Measurements from ENCODE around the gene PPARA.

PPARA gene

DNA sequence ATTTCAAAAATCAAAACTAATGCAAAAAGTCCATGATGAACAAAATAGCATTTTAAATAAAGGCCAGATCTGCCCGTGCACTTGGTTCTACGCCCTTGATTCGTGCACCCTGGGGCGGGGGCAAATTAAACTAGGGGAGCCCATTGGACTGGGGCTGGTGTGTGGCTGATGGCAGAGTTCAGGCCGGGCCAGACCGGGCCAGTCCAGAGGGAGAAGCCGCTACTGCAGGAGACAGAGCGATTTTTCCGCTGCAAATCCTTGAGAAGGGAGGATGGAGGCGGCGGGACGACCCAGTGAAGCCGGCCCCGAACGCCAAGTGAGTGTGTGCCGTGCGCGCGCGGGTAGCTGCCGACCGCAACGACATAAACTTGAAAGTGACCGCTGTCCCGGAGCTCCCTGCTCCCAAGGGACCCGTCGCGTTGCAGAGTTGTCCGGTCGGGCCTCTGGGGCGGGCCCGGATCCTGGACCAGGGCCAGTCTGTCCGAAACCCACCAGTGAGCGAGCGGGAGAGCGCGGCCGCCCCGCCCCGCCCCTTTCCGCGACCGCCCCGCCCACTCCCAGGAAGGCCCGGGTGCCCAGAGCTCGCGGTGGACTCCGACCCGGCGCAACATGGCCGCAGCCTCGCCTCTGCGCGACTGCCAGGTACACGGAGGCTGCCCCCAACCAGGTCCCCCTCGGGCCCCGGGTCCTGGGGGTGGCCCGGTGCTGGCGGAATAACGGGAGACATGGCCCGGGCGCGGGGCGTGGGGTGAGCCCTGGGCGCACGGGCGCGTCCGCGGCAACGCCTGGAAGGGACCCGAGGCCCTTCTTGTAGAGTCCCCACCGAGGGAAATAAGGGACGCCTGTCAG lies 117.3 kb downstream of the PPARA start, which contains the start of gene TTC38:
Gene TTC38, plus strand, starts transcription at position 578 of the 849 bp plus-strand sequence. Its CDS starts 32 bp downstream, at position 610.
- DNase-seq (ENCODE audit: low spot score): peak; percentile 78
- CTCF ChIA-PET: interaction anchor here (1.0 kb wide), 1 partner anchor 145 kb away, joined by 3 read pairs; no protein-coding TSS in a partner anchor
- POLR2A ChIA-PET (ENCODE audit: low non-redundant PET): interaction anchor here (1.0 kb wide), 2 partner anchors 17 to 28 kb away, joined by 4 to 5 read pairs; partner anchors contain the start of gene CDPF1
- H3K27ac ChIP-seq: peak within 1 kb of the TSS; percentile 76
- TF ChIP-seq, protein P1, sequence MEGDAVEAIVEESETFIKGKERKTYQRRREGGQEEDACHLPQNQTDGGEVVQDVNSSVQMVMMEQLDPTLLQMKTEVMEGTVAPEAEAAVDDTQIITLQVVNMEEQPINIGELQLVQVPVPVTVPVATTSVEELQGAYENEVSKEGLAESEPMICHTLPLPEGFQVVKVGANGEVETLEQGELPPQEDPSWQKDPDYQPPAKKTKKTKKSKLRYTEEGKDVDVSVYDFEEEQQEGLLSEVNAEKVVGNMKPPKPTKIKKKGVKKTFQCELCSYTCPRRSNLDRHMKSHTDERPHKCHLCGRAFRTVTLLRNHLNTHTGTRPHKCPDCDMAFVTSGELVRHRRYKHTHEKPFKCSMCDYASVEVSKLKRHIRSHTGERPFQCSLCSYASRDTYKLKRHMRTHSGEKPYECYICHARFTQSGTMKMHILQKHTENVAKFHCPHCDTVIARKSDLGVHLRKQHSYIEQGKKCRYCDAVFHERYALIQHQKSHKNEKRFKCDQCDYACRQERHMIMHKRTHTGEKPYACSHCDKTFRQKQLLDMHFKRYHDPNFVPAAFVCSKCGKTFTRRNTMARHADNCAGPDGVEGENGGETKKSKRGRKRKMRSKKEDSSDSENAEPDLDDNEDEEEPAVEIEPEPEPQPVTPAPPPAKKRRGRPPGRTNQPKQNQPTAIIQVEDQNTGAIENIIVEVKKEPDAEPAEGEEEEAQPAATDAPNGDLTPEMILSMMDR (conservative IDR thresholded peaks at IDR 0.05; ENCODE audit: low read depth): no peak

DNA sequence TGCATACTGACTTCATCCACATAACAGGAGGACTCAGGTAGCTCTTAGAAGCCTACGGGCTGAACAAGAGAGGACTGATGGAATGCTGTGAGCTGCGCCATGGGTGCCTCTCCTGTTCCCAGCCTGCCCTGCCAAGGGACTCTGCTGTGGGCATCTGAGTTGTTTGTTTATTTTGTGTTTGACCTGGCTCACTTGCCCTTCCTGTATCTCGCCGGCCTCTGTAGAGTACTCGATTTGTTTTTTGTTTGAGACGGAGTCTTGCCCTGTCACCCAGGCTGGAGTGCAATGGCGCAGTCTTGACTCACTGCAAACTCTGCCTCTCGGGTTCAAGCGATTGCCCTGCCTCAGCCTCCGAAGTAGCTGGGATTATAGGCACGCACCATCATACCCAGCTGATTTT lies 119.2 kb downstream of the PPARA start:
- H3K27ac ChIP-seq: peak overlapping the region; percentile 76
- TF ChIP-seq, protein P1 (conservative IDR thresholded peaks at IDR 0.05; ENCODE audit: low read depth): no peak
- ChIA-PET CTCF (interaction anchor here (0.5 kb wide), 1 partner anchor 145 kb away, joined by 3 read pairs; no protein-coding TSS in a partner anchor), POLR2A (ENCODE audit: low non-redundant PET) (interaction anchor here (0.6 kb wide), 1 partner anchor 32 kb away, joined by 3 read pairs; no protein-coding TSS in a partner anchor)
- DNase-seq (ENCODE audit: low spot score): no peak

DNA sequence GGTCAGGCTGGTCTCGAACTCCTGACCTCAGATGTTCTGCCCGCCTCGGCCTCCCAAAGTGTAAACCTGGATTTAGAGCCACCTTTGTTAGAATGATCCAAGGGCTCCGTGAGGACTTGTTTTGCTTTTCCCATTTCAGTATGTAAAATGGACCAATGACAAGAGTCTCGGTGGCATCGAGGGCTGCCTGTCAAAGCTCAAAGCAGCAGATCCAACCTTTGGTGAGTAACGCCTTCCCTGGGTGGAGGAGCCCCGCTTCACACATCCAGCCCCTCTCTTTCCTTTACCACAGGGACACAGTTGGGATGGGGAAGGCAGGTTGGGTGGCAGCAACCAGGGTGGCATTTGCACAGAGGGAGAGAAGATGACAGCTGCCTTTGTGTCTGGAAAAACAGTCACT lies 121.9 kb downstream of the PPARA start:
- no peak for DNase-seq (ENCODE audit: low spot score)
- TF ChIP-seq, protein P1 (conservative IDR thresholded peaks at IDR 0.05; ENCODE audit: low read depth): no peak
- ChIA-PET CTCF (no interaction called here), POLR2A (ENCODE audit: low non-redundant PET) (no interaction called here)
- H3K27ac ChIP-seq: no peak overlapping the region

DNA sequence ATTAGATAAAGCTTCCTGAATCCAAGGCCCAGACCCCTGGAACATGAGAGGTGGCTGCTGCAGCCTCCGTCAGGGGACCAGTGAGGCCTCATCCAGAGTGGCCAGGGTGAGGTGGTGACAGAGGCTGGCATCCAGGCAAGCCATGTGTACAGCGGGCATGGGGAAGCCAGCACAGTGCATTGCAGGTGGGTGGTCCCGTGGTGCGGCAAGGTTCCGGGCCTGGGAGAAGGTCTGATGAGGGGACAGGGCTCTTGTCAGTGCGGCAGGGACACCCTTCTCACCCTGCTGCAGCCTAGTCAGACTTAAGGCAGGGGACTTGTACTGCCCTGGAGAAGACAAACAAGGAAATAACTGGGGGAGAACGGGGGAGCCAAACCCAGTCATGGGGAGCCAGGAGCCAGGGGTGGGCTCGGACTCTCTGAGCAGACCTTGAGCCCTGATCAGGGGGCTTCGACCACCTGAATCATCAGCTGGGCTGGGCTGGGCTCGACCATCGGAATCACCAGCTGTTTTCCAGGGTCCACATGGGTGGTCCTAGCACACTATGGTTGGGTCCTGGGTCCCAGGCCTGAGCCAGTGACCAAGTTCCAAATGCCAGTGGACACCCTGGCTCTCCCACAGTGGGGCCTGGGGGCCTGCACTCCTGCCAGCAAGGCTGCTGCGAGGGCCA lies 122.6 kb downstream of the PPARA start:
- POLR2A ChIA-PET (ENCODE audit: low non-redundant PET): no interaction called here

DNA sequence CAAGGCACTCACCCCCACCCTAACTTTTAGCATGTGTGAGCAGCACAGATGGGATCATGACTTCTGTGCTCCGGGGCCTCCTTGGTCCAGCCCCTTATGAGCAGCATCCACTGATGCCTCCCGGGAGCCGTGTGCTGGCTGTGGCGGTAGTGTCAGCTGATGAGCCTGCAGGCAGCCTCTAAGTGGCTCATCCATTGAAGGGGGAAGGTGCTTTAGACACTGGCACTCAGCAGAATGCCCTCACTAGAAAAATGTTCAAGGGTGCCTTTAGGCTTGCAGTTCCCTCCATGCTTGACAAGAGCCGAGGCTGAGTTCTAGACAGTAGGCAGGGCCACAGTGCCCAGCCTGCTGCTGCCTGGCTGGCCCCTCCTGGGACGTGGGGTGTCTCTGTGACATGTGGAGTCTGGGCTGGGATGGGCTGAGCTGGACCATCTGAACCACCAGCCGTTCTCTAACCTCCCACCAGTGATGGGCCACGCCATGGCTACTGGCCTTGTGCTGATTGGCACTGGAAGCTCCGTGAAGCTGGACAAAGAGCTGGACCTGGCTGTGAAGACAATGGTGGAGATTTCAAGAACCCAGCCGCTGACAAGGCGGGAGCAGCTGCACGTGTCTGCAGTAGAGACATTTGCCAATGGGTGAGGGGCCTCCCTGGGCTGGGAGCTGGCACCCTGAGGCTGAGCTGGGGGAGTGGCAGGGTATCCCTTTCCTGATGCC lies 123.3 kb downstream of the PPARA start:
- no peak overlapping the region for H3K27ac ChIP-seq
- CTCF ChIA-PET: no interaction called here
- DNase-seq (ENCODE audit: low spot score): no peak
- TF ChIP-seq, protein P1 (conservative IDR thresholded peaks at IDR 0.05; ENCODE audit: low read depth): no peak
- POLR2A ChIA-PET (ENCODE audit: low non-redundant PET): no interaction called here

More for the DNA sequence above, 122.6 kb downstream of the PPARA start:
- no peak overlapping the region for H3K27ac ChIP-seq
- CTCF ChIA-PET: no interaction called here
- no peak for DNase-seq (ENCODE audit: low spot score)
- TF ChIP-seq, protein P1 (conservative IDR thresholded peaks at IDR 0.05; ENCODE audit: low read depth): no peak

DNA sequence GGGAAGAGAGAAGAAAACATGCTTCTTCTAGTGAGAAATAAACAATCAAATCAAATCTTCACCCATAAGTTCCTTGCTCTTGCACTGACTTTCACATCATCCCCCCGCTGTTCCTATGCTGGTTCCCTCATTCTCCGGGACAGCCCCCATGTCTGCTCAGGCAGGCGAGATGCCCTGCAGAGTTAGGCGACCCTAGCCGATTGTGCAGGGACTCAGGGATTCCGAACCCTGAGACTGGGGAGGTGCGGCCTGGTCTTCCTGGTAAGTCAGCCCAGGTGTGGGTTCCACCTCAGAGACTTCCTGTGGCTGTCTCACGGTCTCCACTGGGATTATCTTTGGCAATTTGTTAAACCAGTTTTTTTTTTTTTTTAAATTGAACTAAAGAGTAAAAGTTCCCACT lies 124.1 kb downstream of the PPARA start:
- no peak for DNase-seq (ENCODE audit: low spot score)
- H3K27ac ChIP-seq: no peak overlapping the region
- TF ChIP-seq, protein P1 (conservative IDR thresholded peaks at IDR 0.05; ENCODE audit: low read depth): no peak
- ChIA-PET POLR2A (ENCODE audit: low non-redundant PET) (no interaction called here), CTCF (no interaction called here)
